Transverse colon (tissue), 4 donors: ENCODE measurements around the gene RAB30.
"Not testable (repeated sequence)": the region's sequence is repeated elsewhere in the genome, so short reads cannot be mapped to it uniquely, and the experiment has no call there.

Experiments used
- CTCF ChIP-seq, 5 experiments: fragments of 200-600 bp in 3 of 5; fragments of 450-650 bp in 2 of 5; sonication (generic) in 3 of 5; IDR thresholded peaks; 1 replicate in 2 of 5; 2 replicates in 3 of 5; pipeline ENCODE4 v1.5.1; 2016 to 2017; ENCODE audit warnings: antibody characterized with exemption in 5 of 5, inconsistent platforms in 3 of 5, mild to moderate bottlenecking in 2 of 5, moderate library complexity in 1 of 5
- EP300 ChIP-seq: sonication (generic); formaldehyde crosslinking; IDR thresholded peaks from one replicate; pipeline ENCODE4 v1.6.1; 2017; ENCODE audit warnings: antibody characterized with exemption, low read depth
- POLR2A ChIP-seq: fragments of 450-650 bp; IDR thresholded peaks from one replicate; pipeline ENCODE4 v1.6.1; 2016; ENCODE audit warnings: antibody characterized with exemption, mild to moderate bottlenecking, moderate library complexity
- POLR2AphosphoS5 ChIP-seq, 3 donors: sonication (generic); formaldehyde crosslinking; IDR thresholded peaks; one replicate each; pipeline ENCODE4 v1.6.1; 2016; ENCODE audit warnings: antibody characterized with exemption in 3 of 3

DNA sequence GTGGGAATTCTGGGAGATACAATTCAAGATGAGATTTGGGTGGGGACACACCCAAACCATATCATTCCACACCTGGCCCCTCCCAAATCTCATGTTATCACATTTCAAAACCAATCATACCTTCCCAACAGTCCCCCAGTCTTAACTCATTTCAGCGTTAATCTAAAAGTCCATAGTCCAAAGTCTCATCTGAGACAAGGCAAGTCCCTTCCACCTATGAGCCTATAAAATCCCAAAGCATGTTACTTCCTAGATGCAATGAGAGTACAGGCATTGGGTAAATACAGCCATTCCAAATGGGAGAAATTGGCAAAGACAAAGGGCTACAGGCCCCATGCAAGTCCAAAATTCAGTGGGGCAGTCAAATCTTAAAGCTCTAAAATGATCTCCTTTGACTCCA lies 128.3 kb downstream of the RAB30 start:
- not testable (repeated sequence) for TF ChIP-seq CTCF (IDR thresholded peaks at IDR 0.05); POLR2AphosphoS5 (IDR thresholded peaks at IDR 0.05); POLR2A; EP300
